Epithelial cell of proximal tubule (primary cell): ENCODE data around the gene MTOR. TPM values are rescaled to one million over a fixed set of nuclear protein-coding genes. Genes with fewer than 3 reads are reported as not detected.

ENCODE experiments used
- DNase-seq: peaks from one replicate; pipeline ENCODE4 v3.0.0-alpha.2; 2011; ENCODE audit warnings: low read depth
- H3K4me3 ChIP-seq: 2 replicates; pipeline ENCODE4 v1.5.1; 2011; ENCODE audit warnings: low read depth, mild to moderate bottlenecking, low read length
- total RNA-seq: library from RNA; depleted of rRNA; stranded (reverse); fragments of >200 nt; gene quantifications from 2 replicates; pipeline ENCODE4 v1.2.3, GENCODE V29; 2015
- TF ChIP-seq, protein P1 (sequence below): conservative IDR thresholded peaks from 2 replicates; pipeline ENCODE4 v1.5.1; 2012; ENCODE audit warnings: low read depth, mild to moderate bottlenecking, low read length

Gene MTOR
- total RNA-seq, 1 donor from 2014 or later = 34.2 TPM

DNA sequence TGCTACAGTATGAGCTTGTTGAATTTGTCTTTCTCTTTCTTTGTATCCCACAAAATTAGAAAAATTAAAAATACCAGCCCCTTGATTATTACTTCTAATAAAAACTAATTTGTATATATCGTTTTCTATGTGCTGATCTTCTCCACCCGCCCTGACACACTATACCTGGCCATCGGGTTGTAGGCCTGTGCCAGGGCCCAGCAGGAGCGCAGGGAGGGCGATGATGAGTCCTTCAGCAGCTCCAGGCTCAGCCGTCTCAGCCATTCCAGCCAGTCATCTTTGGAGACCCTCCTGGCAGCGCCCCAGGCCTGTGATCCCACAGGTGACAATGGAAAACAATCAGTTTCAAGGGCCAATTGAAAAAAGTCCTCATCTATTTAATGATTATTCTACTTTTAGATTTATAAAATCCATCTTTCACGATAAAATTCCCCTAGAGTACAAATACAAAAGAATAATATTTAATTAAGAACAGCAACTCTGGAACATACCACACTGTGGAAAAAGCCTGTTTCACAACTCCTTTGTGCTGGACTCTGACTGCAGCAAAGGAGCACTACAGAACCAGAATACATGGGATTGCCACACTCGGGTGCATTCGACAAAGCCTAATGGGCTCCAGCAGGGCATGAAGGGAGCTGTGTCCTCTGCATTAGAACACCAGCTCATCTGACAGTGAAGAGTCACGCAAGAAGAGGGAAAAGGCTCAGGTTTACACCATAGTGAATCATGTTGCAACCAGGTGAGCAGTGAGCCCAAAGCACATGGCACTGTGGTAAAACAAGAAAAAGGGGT, 57.8 kb downstream of the MTOR start:
- no peak overlapping the region for H3K4me3 ChIP-seq
- TF ChIP-seq, protein P1, sequence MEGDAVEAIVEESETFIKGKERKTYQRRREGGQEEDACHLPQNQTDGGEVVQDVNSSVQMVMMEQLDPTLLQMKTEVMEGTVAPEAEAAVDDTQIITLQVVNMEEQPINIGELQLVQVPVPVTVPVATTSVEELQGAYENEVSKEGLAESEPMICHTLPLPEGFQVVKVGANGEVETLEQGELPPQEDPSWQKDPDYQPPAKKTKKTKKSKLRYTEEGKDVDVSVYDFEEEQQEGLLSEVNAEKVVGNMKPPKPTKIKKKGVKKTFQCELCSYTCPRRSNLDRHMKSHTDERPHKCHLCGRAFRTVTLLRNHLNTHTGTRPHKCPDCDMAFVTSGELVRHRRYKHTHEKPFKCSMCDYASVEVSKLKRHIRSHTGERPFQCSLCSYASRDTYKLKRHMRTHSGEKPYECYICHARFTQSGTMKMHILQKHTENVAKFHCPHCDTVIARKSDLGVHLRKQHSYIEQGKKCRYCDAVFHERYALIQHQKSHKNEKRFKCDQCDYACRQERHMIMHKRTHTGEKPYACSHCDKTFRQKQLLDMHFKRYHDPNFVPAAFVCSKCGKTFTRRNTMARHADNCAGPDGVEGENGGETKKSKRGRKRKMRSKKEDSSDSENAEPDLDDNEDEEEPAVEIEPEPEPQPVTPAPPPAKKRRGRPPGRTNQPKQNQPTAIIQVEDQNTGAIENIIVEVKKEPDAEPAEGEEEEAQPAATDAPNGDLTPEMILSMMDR = no peak
- peak; percentile 33 for DNase-seq

DNA sequence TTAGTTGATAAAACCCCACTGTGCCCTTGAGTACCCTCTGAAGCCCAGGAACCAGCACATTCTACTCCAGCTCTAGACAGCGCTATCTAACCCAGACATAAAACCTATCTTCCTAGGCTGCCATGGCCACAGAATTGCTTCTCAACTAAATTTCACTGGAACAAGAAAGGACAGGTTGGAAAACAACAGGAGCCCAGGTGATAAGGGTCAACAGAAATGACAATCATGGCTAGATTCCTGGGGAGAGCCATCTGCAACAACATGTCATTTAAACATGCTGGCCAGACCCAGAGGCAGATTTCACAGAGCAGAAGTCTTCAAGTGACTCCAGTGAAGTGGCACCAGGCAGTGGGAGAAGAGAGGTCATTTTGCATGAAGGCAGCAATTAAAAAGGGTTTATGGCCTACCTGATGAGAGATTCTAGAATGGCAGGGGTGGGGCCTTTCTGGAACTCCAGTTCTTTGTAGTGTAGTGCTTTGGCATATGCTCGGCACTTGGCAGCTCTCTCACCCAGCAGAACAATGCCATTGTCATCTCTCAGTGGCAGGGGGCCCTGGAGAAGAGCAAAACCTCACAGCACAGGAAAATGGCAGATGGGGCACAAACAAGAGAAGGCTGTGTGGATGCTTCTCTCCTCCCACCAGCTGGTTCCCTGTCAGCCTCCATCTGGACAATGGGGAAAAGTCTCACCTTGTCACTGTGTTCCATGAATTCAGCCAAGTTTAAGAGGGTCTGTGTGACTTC, 63.3 kb downstream of the MTOR start:
- no peak overlapping the region for H3K4me3 ChIP-seq
- no peak for DNase-seq
- TF ChIP-seq, protein P1 = no peak

DNA sequence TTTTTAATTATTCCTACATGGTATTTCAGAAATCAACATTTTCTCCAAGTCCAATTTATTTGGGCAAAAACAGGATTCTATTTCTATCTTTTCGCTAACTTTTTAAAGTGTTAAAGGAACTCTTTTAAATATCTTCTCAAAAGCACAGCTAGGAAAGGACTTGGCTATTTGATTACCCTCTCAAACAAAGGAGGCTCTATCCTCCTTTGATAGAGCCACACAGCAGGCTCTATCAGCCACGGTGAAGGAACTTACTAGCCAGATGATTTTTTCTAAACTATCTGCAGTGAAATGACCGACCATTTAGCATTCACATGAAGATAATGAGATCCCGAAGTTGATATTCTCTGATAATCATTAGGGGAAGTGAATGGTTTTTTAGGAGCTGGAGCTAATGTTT, 64.1 kb downstream of the MTOR start:
- TF ChIP-seq, protein P1 = no peak
- DNase-seq = no peak
- H3K4me3 ChIP-seq = no peak overlapping the region

DNA sequence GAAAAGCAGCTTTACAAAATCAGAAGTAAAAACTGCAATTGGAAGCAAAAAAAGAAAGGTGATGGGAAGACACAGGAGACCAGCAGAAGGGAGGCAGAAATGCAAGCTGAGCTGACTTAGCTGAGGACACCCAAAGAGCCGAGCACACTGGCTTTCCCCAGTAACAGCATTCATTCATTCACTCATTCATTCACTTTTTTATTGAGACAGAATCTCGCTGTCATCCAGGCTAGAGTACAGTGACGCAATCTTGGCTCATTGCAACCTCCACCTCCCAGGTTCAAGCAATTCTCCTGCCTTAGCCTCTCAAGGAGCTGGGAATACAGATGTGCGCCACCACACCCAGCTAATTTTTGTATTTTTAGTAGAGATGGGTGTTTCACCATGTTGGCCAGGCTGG, 65.0 kb downstream of the MTOR start:
- TF ChIP-seq, protein P1 = no peak
- H3K4me3 ChIP-seq = no peak overlapping the region
- DNase-seq = no peak

DNA sequence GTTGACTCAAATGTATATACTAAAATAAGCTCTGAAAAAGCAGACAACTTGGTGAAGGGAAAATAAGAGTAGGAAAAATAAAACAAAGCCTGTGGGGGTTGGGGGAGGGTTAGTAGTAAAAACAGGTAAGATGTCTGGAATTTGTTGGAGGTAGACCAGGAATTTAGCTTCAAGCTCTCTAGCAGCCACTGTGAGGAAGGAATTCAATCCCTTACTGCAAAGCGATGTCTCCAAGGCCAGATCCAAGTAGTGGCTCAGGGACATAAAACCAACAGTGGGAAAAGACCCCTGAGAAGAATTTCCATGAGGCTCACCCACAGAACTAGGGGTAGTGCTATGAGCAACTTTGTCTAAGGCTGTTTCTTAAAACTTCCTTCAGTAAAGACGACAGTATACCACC, 65.4 kb downstream of the MTOR start:
- TF ChIP-seq, protein P1 = no peak
- DNase-seq = no peak
- no peak overlapping the region for H3K4me3 ChIP-seq

DNA sequence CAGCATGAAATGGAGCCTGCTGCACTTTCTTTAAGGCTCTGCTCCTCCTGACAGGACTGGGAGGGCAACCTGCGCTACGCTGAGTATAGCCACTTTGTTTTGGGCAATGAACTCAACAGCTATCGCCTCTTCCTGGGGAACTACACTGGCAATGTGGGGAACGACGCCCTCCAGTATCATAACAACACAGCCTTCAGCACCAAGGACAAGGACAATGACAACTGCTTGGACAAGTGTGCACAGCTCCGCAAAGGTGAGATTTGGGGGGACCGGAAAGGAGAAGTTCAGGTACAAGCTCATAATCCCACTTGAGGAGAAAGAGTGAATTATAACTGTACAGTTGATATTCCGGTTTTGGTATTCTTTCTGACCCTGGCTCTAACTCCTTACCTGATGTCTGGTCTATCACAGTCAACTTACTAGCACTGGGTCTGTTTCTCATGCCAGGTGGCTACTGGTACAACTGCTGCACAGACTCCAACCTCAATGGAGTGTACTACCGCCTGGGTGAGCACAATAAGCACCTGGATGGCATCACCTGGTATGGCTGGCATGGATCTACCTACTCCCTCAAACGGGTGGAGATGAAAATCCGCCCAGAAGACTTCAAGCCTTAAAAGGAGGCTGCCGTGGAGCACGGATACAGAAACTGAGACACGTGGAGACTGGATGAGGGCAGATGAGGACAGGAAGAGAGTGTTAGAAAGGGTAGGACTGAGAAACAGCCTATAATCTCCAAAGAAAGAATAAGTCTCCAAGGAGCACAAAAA, 67.8 kb downstream of the MTOR start:
- TF ChIP-seq, protein P1 = no peak
- no peak for DNase-seq
- no peak overlapping the region for H3K4me3 ChIP-seq
